ENCODE results near the gene UQCRC2. TPM values are rescaled to one million over a fixed set of nuclear protein-coding genes. Genes with fewer than 3 reads are reported as not detected.

UQCRC2 gene
- total RNA-seq, 1 experiment from 2014 or later = 249 TPM

- no peak for TF ChIP-seq EZH2phosphoT487 (IDR thresholded peaks at IDR 0.05; ENCODE audit: borderline replicate concordance)
These were observed 60.3 kb downstream of the UQCRC2 start (continued) for GRCh38 chr16:22013486-22013885.

- H3K4me2 ChIP-seq (ENCODE audit: low read length) = no peak overlapping the region
- no peaks in the 10 kb centered on the region for H4K20me1 ChIP-seq (ENCODE audit: insufficient read depth)
- CTCF ChIA-PET = interaction anchor here (1.7 kb wide), 1 partner anchor 63 kb away, joined by 6 read pairs; no protein-coding TSS in a partner anchor
- no peak overlapping the region for H3K9ac ChIP-seq (ENCODE audit: low read length)
- intact Hi-C loops (cut with micrococcal nuclease) = no loop called here
- H3K9me2 ChIP-seq (ENCODE audit: insufficient read depth) = no peaks in the 10 kb centered on the region
- TF ChIP-seq ZFX (IDR thresholded peaks at IDR 0.05) (no peak), ZNF274 (IDR thresholded peaks at IDR 0.05; ENCODE audit: low read depth, low read length) (no peak), POLR2A (IDR thresholded peaks at IDR 0.05; ENCODE audit: borderline replicate concordance, extremely low read depth, insufficient read depth, insufficient read length) (no peak), YY1 (IDR thresholded peaks at IDR 0.05; ENCODE audit: extremely low read depth, insufficient replicate concordance, low read depth, low read length) (no peak), EGR1 (IDR thresholded peaks at IDR 0.05; ENCODE audit: low read depth) (no peak)
- H3K27ac ChIP-seq (ENCODE audit: low read depth, low read length) = no peak overlapping the region
- H2AFZ ChIP-seq (ENCODE audit: low read depth, low read length, poor library complexity, severe bottlenecking) = no peak overlapping the region
- H3K27me3 ChIP-seq (ENCODE audit: insufficient read depth, low read length) = no peaks in the 10 kb centered on the region
- POLR2A ChIA-PET = no interaction called here
- no peaks in the 10 kb centered on the region for H3K36me3 ChIP-seq (ENCODE audit: control insufficient read depth in 1 of 2, insufficient read depth in 2 of 2, low read length in 2 of 2)
- RAD21 ChIA-PET (ENCODE audit: low non-redundant PET in 1 of 2, low total read pairs in 2 of 2, uncharacterized antibody in 2 of 2, unreplicated experiment in 2 of 2) = no interaction called here
- DNase-seq (ENCODE audit: low read depth, low spot score) (no peak), ATAC-seq (no peak)
- H3K4me3 ChIP-seq (replicated peaks in 1 of 2; ENCODE audit: low read depth in 1 of 2, low read length in 2 of 2) = no peak overlapping the region
- H3K9me3 ChIP-seq (ENCODE audit: control insufficient read depth in 1 of 2, insufficient read depth in 1 of 2, low read depth in 1 of 2, low read length in 2 of 2) = no peaks in the 10 kb centered on the region
- no TSS peak for BruUV-seq (replicated peaks)
- H3K4me1 ChIP-seq (ENCODE audit: control insufficient read depth in 1 of 2, insufficient read depth in 2 of 2, low read length in 2 of 2) = peaks cover 37 to 74% of the 10 kb centered on the region in 2 experiments
- peaks cover 100% of the 10 kb centered on the region for H3K79me2 ChIP-seq (ENCODE audit: insufficient read depth, low read length)
These were observed 61.2 kb downstream of the UQCRC2 start for GRCh38 chr16:22014271-22014873.

- H3K9ac ChIP-seq (ENCODE audit: low read length) = no peak overlapping the region
- H3K27me3 ChIP-seq (ENCODE audit: insufficient read depth, low read length) = no peaks in the 10 kb centered on the region
- no peak for ATAC-seq
- H3K36me3 ChIP-seq (ENCODE audit: control insufficient read depth in 1 of 2, insufficient read depth in 2 of 2, low read length in 2 of 2) = no peaks in the 10 kb centered on the region
- H2AFZ ChIP-seq (ENCODE audit: low read depth, low read length, poor library complexity, severe bottlenecking) = no peak overlapping the region
- H3K4me1 ChIP-seq (ENCODE audit: control insufficient read depth in 1 of 2, insufficient read depth in 2 of 2, low read length in 2 of 2) = peaks cover 48 to 76% of the 10 kb centered on the region in 2 experiments
- no peak overlapping the region for H3K4me2 ChIP-seq (ENCODE audit: low read length)
- H3K79me2 ChIP-seq (ENCODE audit: insufficient read depth, low read length) = peaks cover 97% of the 10 kb centered on the region
- no peaks in the 10 kb centered on the region for H3K9me2 ChIP-seq (ENCODE audit: insufficient read depth)
- H3K4me3 ChIP-seq (replicated peaks in 1 of 2; ENCODE audit: low read depth in 1 of 2, low read length in 2 of 2) = no peak overlapping the region
- no peaks in the 10 kb centered on the region for H4K20me1 ChIP-seq (ENCODE audit: insufficient read depth)
- RAD21 ChIA-PET (ENCODE audit: low non-redundant PET in 1 of 2, low total read pairs in 2 of 2, uncharacterized antibody in 2 of 2, unreplicated experiment in 2 of 2) = no interaction called here
- DNase-seq (ENCODE audit: low read depth, low spot score) = no peak
- no TSS peak for BruUV-seq (replicated peaks)
- no peak for TF ChIP-seq EGR1 (IDR thresholded peaks at IDR 0.05; ENCODE audit: low read depth)
- TF ChIP-seq CBX3 (IDR thresholded peaks at IDR 0.05; ENCODE audit: low read depth) = no peak
- no peaks in the 10 kb centered on the region for H3K9me3 ChIP-seq (ENCODE audit: control insufficient read depth in 1 of 2, insufficient read depth in 1 of 2, low read depth in 1 of 2, low read length in 2 of 2)
- intact Hi-C loops (cut with micrococcal nuclease) = no loop called here
- CTCF ChIA-PET = interaction anchor here (1.0 to 2.8 kb wide), 3 partner anchors 17 to 172 kb away, joined by 3 to 14 read pairs (median 4); no protein-coding TSS in a partner anchor
- POLR2A ChIA-PET = interaction anchor here (0.5 kb wide), 1 partner anchor 13 kb away, joined by 3 read pairs; no protein-coding TSS in a partner anchor
- H3K27ac ChIP-seq (ENCODE audit: low read depth, low read length) = no peak overlapping the region
These were observed 63.8 kb downstream of the UQCRC2 start for GRCh38 chr16:22016927-22017326.
